ENCODE data around the gene PGA3.

DNA sequence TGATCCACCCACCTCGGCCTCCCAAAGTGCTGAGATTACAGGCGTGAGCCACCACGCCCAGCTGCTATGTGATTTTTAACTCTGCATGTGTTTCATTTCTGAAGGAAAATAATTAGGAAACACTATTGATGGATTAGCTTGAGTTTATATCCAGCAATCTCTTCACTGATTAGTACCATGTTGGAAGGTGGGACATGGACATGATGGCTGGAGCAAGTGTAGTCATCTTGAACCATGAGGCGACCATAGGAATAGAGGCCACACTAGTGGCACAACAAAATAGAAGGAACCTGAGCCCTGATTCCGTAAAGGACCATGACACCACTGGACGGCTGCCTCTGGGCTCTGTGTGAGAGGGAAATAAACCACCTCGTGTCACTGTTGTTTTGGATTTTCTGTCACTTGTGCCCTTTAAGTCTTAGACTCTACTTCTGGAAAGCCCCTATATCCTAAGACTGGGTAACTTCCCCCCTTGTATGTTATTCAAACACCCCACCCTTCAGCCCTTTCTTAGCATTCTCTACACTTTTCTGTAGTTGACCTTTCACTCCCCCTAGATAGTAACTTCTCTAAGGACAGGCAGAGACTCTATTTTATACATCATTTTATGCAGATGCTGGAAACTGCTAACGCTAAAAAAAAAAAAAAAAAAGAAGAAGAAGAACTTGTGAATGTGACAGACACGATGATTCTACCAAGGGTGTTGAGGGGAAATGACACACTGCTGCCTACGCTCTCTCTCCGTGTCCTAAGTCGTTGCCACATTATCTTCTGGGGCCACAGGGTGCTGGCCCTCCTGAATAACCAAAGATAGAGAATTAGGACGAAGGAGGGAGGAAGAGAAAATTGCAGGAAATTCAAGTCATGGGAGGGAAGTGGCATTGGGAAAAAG, 39.4 kb upstream of the PGA3 start:
- TF ChIP-seq ZNF274 (IDR thresholded peaks at IDR 0.05; ENCODE audit: low read depth, low read length) (no peak), SUZ12 (IDR thresholded peaks at IDR 0.05; ENCODE audit: extremely low read depth, insufficient read depth, insufficient read length) (no peak), YY1 (IDR thresholded peaks at IDR 0.05; ENCODE audit: insufficient read depth, insufficient read length) (no peak)

All from NT2/D1 (cell line).